ENCODE results near the gene WBP1. TPM values are rescaled to one million over a fixed set of nuclear protein-coding genes. Genes with fewer than 3 reads are reported as not detected.

Gene WBP1
- total RNA-seq, 1 donor from 2014 or later = 18.1 TPM

GRCh38 chr2:74507926-74508520 is 49.8 kb downstream of the WBP1 start:
- peak overlapping the region; percentile 99 for H3K27ac ChIP-seq
- peaks cover 7 to 14% of the 10 kb centered on the region in 2 donors for H3K36me3 ChIP-seq
- TF ChIP-seq, protein P1, sequence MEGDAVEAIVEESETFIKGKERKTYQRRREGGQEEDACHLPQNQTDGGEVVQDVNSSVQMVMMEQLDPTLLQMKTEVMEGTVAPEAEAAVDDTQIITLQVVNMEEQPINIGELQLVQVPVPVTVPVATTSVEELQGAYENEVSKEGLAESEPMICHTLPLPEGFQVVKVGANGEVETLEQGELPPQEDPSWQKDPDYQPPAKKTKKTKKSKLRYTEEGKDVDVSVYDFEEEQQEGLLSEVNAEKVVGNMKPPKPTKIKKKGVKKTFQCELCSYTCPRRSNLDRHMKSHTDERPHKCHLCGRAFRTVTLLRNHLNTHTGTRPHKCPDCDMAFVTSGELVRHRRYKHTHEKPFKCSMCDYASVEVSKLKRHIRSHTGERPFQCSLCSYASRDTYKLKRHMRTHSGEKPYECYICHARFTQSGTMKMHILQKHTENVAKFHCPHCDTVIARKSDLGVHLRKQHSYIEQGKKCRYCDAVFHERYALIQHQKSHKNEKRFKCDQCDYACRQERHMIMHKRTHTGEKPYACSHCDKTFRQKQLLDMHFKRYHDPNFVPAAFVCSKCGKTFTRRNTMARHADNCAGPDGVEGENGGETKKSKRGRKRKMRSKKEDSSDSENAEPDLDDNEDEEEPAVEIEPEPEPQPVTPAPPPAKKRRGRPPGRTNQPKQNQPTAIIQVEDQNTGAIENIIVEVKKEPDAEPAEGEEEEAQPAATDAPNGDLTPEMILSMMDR (IDR thresholded peaks at IDR 0.05) = no peak
- no peak for DNase-seq (ENCODE audit: low spot score in 2 of 2)
- intact Hi-C loops (cut with DNase I) = loop anchor here (1.0 to 5.0 kb wide), 7 partner anchors 21 to 329 kb away; partner anchors contain the start of genes AUP1, DOK1, HTRA2 and INO80B
- H3K9me3 ChIP-seq = no peaks in the 10 kb centered on the region
- peaks cover 3 to 24% of the 10 kb centered on the region in 2 donors for H3K4me1 ChIP-seq
- peaks cover 3% of the 10 kb centered on the region for H3K27me3 ChIP-seq
- H3K4me3 ChIP-seq = peak overlapping the region; percentile 76 to 78

GRCh38 chr2:74510272-74510671 is 52.0 kb downstream of the WBP1 start:
- Histone ChIP-seq H3K4me3 (no peak overlapping the region), H3K4me1 (peaks cover 8 to 27% of the 10 kb centered on the region in 2 donors), H3K27me3 (peaks cover 26% of the 10 kb centered on the region), H3K36me3 (peaks cover 2 to 8% of the 10 kb centered on the region in 2 donors), H3K9me3 (no peaks in the 10 kb centered on the region), H3K27ac (no peak overlapping the region)
- DNase-seq (ENCODE audit: low spot score in 2 of 2) = no peak
- TF ChIP-seq, protein P1 (IDR thresholded peaks at IDR 0.05) = no peak
- intact Hi-C loops (cut with DNase I) = no loop called here

Other genes with a start within 250 kb of the WBP1 start
- 0.11 TPM for gene SLC4A5, start 115.0 kb upstream of the WBP1 start, total RNA-seq
- gene DCTN1, start 78.1 kb upstream of the WBP1 start, total RNA-seq = 152 TPM
- gene C2orf81, start 36.8 kb upstream of the WBP1 start, total RNA-seq = 10.3 TPM
- 5.5 TPM for gene WDR54, start 36.7 kb upstream of the WBP1 start, total RNA-seq
- 9.5 TPM for gene RTKN, start 16.5 kb upstream of the WBP1 start, total RNA-seq
- 79.4 TPM for gene INO80B, start 3.4 kb upstream of the WBP1 start, total RNA-seq
- 71.9 TPM for gene MOGS, start 6.9 kb downstream of the WBP1 start, total RNA-seq
- 37.7 TPM for gene MRPL53, start 14.2 kb downstream of the WBP1 start, total RNA-seq
- 16.5 TPM for gene CCDC142, start 24.6 kb downstream of the WBP1 start, total RNA-seq
- 19.5 TPM for gene TTC31, start 24.6 kb downstream of the WBP1 start, total RNA-seq
- gene LBX2, start 41.2 kb downstream of the WBP1 start, total RNA-seq = 3.0 TPM
- gene PCGF1, start 49.3 kb downstream of the WBP1 start, total RNA-seq = not detected
- gene TLX2, start 56.0 kb downstream of the WBP1 start, total RNA-seq = not detected
- gene DQX1, start 67.8 kb downstream of the WBP1 start, total RNA-seq = not detected
- 120 TPM for gene AUP1, start 71.3 kb downstream of the WBP1 start, total RNA-seq
- 80.1 TPM for gene HTRA2, start 71.5 kb downstream of the WBP1 start, total RNA-seq
- 19.8 TPM for gene LOXL3, start 95.5 kb downstream of the WBP1 start, total RNA-seq
- 68.1 TPM for gene DOK1, start 96.3 kb downstream of the WBP1 start, total RNA-seq
- not detected for gene M1AP, start 189.9 kb downstream of the WBP1 start, total RNA-seq
- gene SEMA4F, start 195.8 kb downstream of the WBP1 start, total RNA-seq = 0.32 TPM

Data from ascending aorta (tissue), 2 donors.